Measurements from ENCODE around the gene PLPPR4.

GRCh38 chr1:99265124-99265523 lies 832 bp downstream of the PLPPR4 start:
- TF ChIP-seq CTCF (IDR thresholded peaks at IDR 0.05) (no peak), POLR2AphosphoS5 (IDR thresholded peaks at IDR 0.05) (no peak), POLR2A (IDR thresholded peaks at IDR 0.05; ENCODE audit: low read depth) (no peak), EP300 (IDR thresholded peaks at IDR 0.05) (no peak)
